ENCODE measurements around the gene HMCN1. TPM values are rescaled to one million over a fixed set of nuclear protein-coding genes. Genes with fewer than 3 reads are reported as not detected.

HMCN1 gene
- total and polyA plus RNA-seq, 4 donors, result 1.5 to 6.8 (median 3.5) TPM

GRCh38 chr1:185742403-185742802 is 8.2 kb downstream of the HMCN1 start (continued):
- TF ChIP-seq, protein P1, sequence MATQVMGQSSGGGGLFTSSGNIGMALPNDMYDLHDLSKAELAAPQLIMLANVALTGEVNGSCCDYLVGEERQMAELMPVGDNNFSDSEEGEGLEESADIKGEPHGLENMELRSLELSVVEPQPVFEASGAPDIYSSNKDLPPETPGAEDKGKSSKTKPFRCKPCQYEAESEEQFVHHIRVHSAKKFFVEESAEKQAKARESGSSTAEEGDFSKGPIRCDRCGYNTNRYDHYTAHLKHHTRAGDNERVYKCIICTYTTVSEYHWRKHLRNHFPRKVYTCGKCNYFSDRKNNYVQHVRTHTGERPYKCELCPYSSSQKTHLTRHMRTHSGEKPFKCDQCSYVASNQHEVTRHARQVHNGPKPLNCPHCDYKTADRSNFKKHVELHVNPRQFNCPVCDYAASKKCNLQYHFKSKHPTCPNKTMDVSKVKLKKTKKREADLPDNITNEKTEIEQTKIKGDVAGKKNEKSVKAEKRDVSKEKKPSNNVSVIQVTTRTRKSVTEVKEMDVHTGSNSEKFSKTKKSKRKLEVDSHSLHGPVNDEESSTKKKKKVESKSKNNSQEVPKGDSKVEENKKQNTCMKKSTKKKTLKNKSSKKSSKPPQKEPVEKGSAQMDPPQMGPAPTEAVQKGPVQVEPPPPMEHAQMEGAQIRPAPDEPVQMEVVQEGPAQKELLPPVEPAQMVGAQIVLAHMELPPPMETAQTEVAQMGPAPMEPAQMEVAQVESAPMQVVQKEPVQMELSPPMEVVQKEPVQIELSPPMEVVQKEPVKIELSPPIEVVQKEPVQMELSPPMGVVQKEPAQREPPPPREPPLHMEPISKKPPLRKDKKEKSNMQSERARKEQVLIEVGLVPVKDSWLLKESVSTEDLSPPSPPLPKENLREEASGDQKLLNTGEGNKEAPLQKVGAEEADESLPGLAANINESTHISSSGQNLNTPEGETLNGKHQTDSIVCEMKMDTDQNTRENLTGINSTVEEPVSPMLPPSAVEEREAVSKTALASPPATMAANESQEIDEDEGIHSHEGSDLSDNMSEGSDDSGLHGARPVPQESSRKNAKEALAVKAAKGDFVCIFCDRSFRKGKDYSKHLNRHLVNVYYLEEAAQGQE (IDR thresholded peaks at IDR 0.05), result no peak
- no peak for TF ChIP-seq YY1 (IDR thresholded peaks at IDR 0.05)

DNA sequence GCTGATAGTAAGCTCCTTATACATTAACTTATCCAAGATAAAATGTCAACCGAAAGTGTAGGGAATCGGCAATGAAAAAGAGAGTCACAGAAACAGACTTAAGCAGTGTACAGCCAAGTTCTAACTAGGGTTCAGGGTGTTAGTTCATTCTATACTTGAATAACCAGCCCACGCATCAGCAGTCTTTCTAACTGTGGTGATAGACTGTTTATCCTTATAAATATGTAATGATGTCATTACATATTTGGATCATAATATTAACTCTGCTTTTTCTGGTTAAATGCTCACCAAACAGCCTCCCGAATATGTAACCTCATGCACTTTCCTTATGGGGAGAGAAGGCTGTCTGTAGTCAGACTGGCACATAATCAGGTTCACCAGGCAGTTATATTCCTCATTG is 11.0 kb downstream of the HMCN1 start:
- no peak overlapping the region for H3K4me3 ChIP-seq (ENCODE audit: low read depth in 1 of 3, low read length in 3 of 3)
- WGBS, result 75% methylated on average over 4 of the region's 4 CpGs
- H3K27ac ChIP-seq (ENCODE audit: low read depth in 1 of 2, low read length in 2 of 2), result no peak overlapping the region
- H3K9me3 ChIP-seq (ENCODE audit: control insufficient read depth in 4 of 4, low read length in 3 of 4), result no peaks in the 10 kb centered on the region
- H3K4me1 ChIP-seq (ENCODE audit: control insufficient read depth in 4 of 4, insufficient read depth in 4 of 4, low read length in 3 of 4), result no peaks in the 10 kb centered on the region
- DNase-seq (ENCODE audit: low spot score), result no peak
- no peaks in the 10 kb centered on the region for H3K36me3 ChIP-seq (ENCODE audit: control insufficient read depth in 4 of 4, insufficient read depth in 3 of 4, low read depth in 1 of 4, low read length in 3 of 4)
- TF ChIP-seq GABPA (IDR thresholded peaks at IDR 0.05 in 1 of 2, conservative IDR thresholded peaks at IDR 0.05 in 1 of 2), result no peak
- TF ChIP-seq ATF3 (IDR thresholded peaks at IDR 0.05), result no peak
- TF ChIP-seq, protein P2, sequence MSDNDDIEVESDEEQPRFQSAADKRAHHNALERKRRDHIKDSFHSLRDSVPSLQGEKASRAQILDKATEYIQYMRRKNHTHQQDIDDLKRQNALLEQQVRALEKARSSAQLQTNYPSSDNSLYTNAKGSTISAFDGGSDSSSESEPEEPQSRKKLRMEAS (IDR thresholded peaks at IDR 0.05), result no peak
- no peak for TF ChIP-seq RXRA (IDR thresholded peaks at IDR 0.05)
- TF ChIP-seq, protein P3, sequence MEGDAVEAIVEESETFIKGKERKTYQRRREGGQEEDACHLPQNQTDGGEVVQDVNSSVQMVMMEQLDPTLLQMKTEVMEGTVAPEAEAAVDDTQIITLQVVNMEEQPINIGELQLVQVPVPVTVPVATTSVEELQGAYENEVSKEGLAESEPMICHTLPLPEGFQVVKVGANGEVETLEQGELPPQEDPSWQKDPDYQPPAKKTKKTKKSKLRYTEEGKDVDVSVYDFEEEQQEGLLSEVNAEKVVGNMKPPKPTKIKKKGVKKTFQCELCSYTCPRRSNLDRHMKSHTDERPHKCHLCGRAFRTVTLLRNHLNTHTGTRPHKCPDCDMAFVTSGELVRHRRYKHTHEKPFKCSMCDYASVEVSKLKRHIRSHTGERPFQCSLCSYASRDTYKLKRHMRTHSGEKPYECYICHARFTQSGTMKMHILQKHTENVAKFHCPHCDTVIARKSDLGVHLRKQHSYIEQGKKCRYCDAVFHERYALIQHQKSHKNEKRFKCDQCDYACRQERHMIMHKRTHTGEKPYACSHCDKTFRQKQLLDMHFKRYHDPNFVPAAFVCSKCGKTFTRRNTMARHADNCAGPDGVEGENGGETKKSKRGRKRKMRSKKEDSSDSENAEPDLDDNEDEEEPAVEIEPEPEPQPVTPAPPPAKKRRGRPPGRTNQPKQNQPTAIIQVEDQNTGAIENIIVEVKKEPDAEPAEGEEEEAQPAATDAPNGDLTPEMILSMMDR (IDR thresholded peaks at IDR 0.05; ENCODE audit: low read depth, low read length, missing input control), result no peak
- TF ChIP-seq EGR1 (IDR thresholded peaks at IDR 0.05; ENCODE audit: low read depth in 2 of 2), result no peak
- no peak for TF ChIP-seq FOXA1 (IDR thresholded peaks at IDR 0.05)
- no peak for TF ChIP-seq HNF4G (IDR thresholded peaks at IDR 0.05)
- TF ChIP-seq SP1 (IDR thresholded peaks at IDR 0.05), result no peak
- TF ChIP-seq HNF4A (conservative IDR thresholded peaks at IDR 0.05), result no peak
- TF ChIP-seq, protein P4, sequence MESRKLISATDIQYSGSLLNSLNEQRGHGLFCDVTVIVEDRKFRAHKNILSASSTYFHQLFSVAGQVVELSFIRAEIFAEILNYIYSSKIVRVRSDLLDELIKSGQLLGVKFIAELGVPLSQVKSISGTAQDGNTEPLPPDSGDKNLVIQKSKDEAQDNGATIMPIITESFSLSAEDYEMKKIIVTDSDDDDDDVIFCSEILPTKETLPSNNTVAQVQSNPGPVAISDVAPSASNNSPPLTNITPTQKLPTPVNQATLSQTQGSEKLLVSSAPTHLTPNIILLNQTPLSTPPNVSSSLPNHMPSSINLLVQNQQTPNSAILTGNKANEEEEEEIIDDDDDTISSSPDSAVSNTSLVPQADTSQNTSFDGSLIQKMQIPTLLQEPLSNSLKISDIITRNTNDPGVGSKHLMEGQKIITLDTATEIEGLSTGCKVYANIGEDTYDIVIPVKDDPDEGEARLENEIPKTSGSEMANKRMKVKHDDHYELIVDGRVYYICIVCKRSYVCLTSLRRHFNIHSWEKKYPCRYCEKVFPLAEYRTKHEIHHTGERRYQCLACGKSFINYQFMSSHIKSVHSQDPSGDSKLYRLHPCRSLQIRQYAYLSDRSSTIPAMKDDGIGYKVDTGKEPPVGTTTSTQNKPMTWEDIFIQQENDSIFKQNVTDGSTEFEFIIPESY (IDR thresholded peaks at IDR 0.05), result no peak
- no peak for TF ChIP-seq NR2F2 (IDR thresholded peaks at IDR 0.05)
- no peak for TF ChIP-seq FOXA2 (IDR thresholded peaks at IDR 0.05)
- TF ChIP-seq, protein P1 (IDR thresholded peaks at IDR 0.05), result no peak
- TF ChIP-seq JUND (IDR thresholded peaks at IDR 0.05), result no peak
- TF ChIP-seq YY1 (IDR thresholded peaks at IDR 0.05), result no peak
- TF ChIP-seq TAF1 (conservative IDR thresholded peaks at IDR 0.05), result no peak
- TF ChIP-seq RAD21 (IDR thresholded peaks at IDR 0.05), result no peak
- no peak overlapping the region for H3K9ac ChIP-seq (ENCODE audit: low read depth in 1 of 2, low read length in 2 of 2)
- no peaks in the 10 kb centered on the region for H3K27me3 ChIP-seq (ENCODE audit: control insufficient read depth in 4 of 4, insufficient read depth in 4 of 4, low read length in 3 of 4)

Measured in liver (tissue), 9 donors.